Stimulated activated CD8-positive, alpha-beta memory T cell treated with anti-CD3 and anti-CD28 coated beads, Interleukin-15, amount 100 ng/mL, for 1 hour (primary cell): ENCODE results near the gene UBE2H.

Source experiments
- DNase-seq: peaks from one replicate; pipeline ENCODE4 v3.0.0-alpha.2; 2020; ENCODE audit warnings: low read depth

The UBE2H gene

DNA sequence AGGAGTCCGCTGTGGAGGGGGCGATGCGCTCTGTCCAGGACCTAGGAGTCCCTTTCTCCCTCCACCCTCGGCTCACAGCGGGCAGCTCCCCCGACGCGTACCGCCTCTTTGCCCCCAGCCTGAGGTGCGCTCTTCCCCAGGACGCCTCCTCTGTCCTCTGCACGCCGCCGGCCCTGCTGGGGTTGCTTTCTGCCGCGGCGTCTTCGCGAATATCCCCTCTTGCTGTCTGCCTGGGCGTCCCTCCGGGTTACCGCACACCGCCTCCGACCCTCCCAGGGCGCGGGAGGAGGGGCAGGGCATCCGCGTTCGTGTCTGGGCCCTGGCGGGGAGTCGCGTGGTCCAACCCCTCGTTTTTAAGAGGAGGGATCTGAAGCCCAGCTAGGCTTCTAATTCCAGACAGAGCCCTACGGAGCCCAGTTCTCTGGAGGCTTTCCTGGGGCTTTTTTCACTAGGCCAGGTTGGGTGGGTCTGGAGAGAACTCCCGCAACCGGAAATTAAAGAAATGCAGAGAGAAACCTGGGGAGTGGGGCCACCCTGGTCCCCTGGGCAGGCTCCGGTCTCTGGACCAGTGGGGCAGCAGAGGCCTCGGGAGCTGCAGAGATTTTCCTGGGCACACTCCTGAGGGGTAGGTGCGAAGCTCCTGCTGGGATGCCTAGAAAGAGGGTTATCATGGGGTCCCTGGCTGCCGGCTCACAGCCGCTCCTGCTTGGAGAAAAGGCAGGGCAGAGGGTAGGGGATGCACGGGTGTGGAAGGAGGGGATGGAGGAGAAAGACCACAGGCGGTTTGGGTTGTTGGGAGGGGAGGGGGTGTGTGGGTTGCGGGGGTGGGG, 166.9 kb downstream of the UBE2H start:
- DNase-seq, result no peak

DNA sequence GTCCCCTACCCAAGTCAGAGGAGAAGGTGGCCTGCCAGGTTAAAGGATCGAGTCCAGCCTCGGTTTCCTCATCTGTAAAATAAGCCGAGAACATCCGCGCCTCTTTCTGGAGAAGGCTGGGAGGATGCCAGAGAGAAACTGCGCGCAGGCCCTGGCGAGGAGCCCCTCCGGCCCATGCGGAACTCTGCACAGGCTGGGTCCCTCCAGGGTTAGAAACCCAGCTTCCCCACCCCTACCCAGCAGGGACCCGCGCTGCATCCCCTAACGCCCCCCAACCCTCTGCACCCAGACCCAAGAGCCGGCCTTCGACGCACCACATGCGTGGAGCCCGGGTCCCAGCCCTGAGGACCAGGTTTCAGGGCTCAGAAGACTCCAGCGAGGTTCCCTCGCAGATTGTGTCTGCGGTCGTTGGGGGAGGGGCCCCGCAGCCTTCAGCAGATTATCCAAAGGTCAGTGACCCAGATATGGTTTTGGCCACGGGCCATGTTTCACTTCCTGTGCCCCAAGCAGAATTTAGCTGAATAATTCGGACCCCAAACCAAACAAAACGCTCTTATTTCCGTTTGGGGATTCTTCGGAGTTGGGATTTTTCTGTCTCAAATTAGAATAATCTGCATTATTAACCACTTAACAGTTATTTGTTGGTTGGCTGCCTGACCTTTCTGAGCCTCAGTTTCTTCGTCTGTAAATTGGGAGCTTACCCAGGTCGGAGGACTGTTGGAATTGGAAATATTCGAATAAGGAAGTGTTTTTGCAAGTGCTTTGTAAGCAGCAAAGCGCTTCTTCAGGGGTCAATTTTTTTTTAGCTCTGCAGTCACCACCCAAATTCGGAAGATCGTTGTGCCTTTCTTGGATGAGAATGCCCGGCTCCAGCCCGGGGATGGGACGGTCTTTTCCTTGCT, 167.7 kb downstream of the UBE2H start:
- DNase-seq, result no peak

DNA sequence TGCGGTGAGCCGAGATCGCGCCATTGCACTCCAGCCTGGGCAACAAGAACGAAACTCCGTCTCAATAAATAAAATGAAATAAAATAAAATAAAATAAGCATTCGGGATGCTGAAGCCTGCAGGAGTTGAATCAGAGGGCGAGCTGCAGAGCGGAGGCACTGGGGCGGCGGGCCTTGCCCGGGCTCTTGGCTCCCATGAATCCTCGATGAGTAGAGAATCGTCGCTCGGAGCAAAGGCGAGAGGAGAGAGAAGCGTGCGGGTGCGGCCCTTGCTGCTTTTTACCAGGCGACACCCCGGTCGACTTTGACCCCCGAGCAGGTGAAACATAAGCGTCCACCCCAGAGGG, 168.3 kb downstream of the UBE2H start:
- no peak for DNase-seq

DNA sequence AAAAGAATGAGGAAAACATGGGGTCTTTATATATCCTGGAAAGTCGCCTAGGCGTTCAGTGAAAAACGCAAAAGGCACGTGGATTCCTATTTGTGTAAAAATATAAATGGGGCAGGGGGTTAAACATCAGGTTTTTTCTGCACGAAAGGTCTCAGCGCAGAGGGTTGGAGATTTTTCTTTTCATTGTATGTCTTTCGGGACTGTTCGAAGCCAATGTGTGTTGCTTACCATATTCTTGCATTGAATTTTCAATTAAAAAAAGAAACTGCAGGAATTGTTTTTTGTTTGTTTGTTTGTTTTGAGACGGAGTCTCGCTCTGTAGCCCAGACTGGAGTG, 169.2 kb downstream of the UBE2H start:
- no peak for DNase-seq

DNA sequence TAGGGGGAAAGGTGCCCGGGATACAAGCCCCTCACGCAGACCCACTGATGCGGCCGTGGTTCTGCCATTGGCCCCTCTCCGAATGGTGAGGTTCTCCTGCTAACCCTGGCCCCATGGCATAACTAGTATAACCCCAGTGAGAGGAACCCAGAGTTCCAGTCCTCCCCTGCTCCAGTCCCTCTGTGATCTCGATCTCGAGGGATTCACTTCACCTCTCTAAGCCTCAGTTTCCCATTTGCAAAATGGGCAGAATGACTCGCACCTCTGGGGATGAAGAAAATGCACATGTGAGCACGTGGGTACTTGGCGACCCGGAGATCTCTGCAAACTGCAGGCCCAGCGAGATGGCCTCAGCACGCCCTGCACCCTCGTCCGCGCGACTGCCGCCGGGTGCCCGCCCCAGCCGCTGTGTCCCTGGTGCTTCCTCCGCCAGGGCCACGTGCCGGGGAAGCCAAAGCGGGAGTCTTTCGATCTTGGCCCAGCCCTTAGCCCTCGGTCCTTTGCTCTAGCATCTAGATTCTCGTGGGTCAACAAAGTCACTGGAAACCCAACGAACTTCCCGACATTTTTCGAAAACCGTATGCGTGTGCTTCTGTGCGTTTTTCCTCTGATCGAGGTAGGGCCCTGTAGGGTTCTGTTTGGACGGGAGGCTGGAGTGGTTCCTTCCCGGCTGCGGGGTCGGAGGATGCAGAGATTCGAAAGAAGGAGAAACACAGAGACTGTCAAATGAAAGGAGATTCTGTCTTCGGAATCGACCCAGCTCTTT, 169.8 kb downstream of the UBE2H start:
- DNase-seq, result no peak

DNA sequence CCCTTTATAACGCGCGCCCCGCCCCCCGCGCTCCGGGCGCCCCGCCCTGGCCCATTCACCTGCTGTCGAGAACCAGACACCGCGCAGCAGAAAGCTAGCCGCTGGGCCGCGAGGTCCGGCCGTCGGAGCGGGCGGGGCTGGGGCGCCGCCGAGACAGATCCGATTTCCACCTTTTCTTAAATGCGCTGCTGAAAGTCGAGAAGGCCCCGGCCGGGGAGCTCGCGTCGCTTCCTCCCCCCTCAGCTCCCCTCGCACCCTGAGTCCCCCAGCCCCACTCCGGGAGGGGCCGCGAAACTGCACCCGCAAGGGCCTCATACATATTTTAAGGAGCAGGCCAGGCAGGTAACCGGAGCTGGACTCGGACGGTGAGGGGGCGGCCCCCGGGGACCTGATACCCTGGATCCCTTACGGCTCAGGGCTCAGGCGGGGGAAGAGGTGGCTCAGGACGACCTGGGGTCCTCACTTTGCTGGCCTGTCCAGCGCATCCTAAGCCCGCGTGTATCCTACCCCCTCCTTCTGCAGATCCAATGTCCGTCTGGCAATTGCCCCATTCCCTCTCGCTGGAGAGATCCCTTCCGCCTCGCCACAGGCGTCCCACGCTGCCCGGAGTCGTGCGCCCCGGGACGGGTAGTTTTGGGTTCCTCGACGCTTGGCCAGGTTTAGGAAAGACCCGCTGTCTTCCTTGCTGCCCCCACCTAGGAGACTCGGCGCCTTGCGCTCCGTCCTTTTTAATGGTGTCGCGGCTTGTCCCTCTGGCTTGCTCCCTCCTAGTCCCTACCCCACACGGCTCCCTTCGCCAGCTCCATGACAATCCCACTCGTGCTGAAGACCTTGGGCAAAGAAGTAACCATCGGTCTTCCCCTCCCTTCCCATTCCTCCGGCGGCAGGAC, 170.6 kb downstream of the UBE2H start:
- DNase-seq, result no peak

DNA sequence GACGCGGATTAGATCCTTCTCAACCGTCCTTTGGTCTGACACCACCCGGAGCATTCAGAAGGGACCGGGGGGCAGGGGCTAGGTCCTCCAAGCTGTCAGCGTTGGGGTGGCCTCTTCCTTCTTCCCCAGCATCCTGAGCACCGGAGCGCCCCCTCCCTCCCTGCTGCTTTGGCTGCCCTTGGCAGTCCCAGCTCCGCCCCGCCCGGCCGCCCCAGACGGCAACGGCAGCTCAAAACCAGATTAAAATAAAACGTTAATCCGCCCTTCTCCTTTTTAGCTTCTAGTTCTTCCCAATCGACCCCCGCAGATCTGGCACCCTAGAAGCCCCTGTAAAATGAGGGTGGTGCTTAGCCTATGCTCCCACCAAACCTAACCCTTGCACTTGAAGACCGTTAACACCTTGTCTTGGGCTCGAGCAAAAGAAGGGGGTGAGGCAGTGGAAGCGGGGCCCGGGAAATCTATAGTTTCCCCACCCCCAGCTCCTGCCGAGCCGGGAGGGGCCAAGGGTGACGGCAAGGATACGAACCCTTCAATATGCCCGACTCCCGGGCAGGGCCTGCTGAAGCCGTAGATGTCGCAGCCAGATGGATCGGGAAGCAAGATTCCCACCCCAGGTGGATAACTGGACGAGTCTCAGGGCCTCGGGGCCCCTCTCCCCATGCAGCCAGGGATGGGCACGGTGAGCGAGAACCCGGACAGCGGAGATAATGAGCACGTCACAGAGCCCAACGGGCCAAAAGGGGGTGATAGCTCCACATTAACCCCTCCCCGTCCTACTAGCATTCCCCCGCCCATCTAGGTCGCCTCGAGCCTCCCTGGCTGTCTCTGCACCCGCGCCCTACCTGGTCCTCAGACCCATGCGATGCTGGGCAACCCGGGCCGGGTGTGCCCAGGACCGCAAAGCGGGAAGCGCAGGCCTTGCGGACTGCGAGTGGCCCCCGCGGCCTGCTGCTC, 171.5 kb downstream of the UBE2H start:
- no peak for DNase-seq
